Stomach (tissue), 9 donors: ENCODE measurements around the gene TTC28. TPM values are rescaled to one million over a fixed set of nuclear protein-coding genes. Genes with fewer than 3 reads are reported as not detected.

Source experiments
- DNase-seq, 2 donors: peaks; one replicate each; pipeline versions ENCODE4 v3.0.0 to v3.0.0-alpha.2; 2013 to 2019
- H3K27ac ChIP-seq, 5 donors: fragments of 200-600 bp in 4 of 5; sonication (generic) in 4 of 5; one replicate each; pipeline ENCODE4 v1.5.1; 2013 to 2019; ENCODE audit warnings: mild to moderate bottlenecking in 1 of 5, moderate library complexity in 1 of 5
- H3K27me3 ChIP-seq, 3 donors: fragments of 200-600 bp; sonication (generic); one replicate each; pipeline ENCODE4 v1.5.1; 2017 to 2019; ENCODE audit warnings: mixed run types in 1 of 3
- H3K36me3 ChIP-seq, 4 donors: fragments of 200-600 bp; sonication (generic); 1 replicate in 3 of 4; 2 replicates in 1 of 4; pipeline ENCODE4 v1.5.1; 2016 to 2019
- H3K4me1 ChIP-seq, 4 donors: fragments of 200-600 bp; sonication (generic); one replicate each; pipeline ENCODE4 v1.5.1; 2016 to 2019
- H3K4me3 ChIP-seq, 4 donors: fragments of 200-600 bp; sonication (generic) in 3 of 4; one replicate each; pipeline ENCODE4 v1.5.1; 2016 to 2019; ENCODE audit warnings: mild to moderate bottlenecking in 1 of 4
- H3K9me3 ChIP-seq, 4 donors: fragments of 200-600 bp; sonication (generic); one replicate each; pipeline ENCODE4 v1.5.1; 2016 to 2019
- CTCF ChIP-seq, 7 experiments: fragments of 450-650 bp in 4 of 7; fragments of 200-600 bp in 3 of 7; sonication (generic) in 3 of 7; IDR thresholded peaks; one replicate each; pipeline ENCODE4 v1.5.1; 2016 to 2019; ENCODE audit warnings: antibody characterized with exemption in 7 of 7, control low read depth in 2 of 7, mild to moderate bottlenecking in 1 of 7
- EP300 ChIP-seq: sonication (generic); formaldehyde crosslinking; IDR thresholded peaks from one replicate; pipeline ENCODE4 v1.6.1; 2017; ENCODE audit warnings: antibody characterized with exemption
- POLR2A ChIP-seq, 4 donors: fragments of 450-650 bp; IDR thresholded peaks; one replicate each; pipeline ENCODE4 v1.6.1; 2016; ENCODE audit warnings: antibody characterized with exemption in 4 of 4, control low read depth in 2 of 4, mild to moderate bottlenecking in 1 of 4, moderate library complexity in 1 of 4
- POLR2AphosphoS5 ChIP-seq, 3 donors: sonication (generic); formaldehyde crosslinking; IDR thresholded peaks; one replicate each; pipeline ENCODE4 v1.6.1; 2016; ENCODE audit warnings: antibody characterized with exemption in 3 of 3
- WGBS, 5 donors: extraction: QIAGEN DNeasy Blood & Tissue Kit in 3 of 5; methylation state at CpG; one replicate each; pipeline versions ENCODE4 v1.1.5 to v1.1.7; 2013 to 2018; 5-methylcytosine and 5-hydroxymethylcytosine counted together
- intact Hi-C: fragments of 100-400 bp; cut with DNase I; formaldehyde crosslinking; loops from one replicate; pipeline ENCODE4 v1.15.1; 2023; ENCODE audit warnings: low total_unique reads
- polyA plus RNA-seq, 3 donors: library from polyadenylated mRNA; stranded (reverse); fragments of 200-250 nt; gene quantifications; one replicate each; pipeline ENCODE4 v1.2.3, GENCODE V29; 2013
- total RNA-seq, 5 donors: library from RNA; depleted of rRNA; stranded (reverse); fragments of >200 nt; gene quantifications; one replicate each; pipeline versions ENCODE4 v1.1.0 to v1.2.3, GENCODE V29; 2014 to 2016
- donor health status: healthy with polysubstance abuse.
- donor health status: Bipolar disorder and iron deficiency.
- donor health status: healthy.

TTC28 gene
- total and polyA plus RNA-seq, 8 donors = 1.7 to 53.4 (median 24.6) TPM

- Histone ChIP-seq H3K27me3 (no peaks in the 10 kb centered on the region), H3K9me3 (no peaks in the 10 kb centered on the region), H3K36me3 (no peaks in the 10 kb centered on the region), H3K4me3 (no peak overlapping the region), H3K27ac (no peak overlapping the region), H3K4me1 (no peaks in the 10 kb centered on the region)
- 50 to 78% (median 71%) methylated on average over 2 of the region's 2 CpGs for WGBS, 5 donors
- intact Hi-C loops = no loop called here
- no peak for DNase-seq
- no peak for TF ChIP-seq EP300
- TF ChIP-seq POLR2AphosphoS5 (IDR thresholded peaks at IDR 0.05) = no peak
- TF ChIP-seq CTCF (IDR thresholded peaks at IDR 0.05) = no peak
- TF ChIP-seq POLR2A (IDR thresholded peaks at IDR 0.05) = no peak
Measured at GRCh38 chr22:28481725-28482124, 197.9 kb downstream of the TTC28 start.

GRCh38 chr22:28480000-28480715 lies 199.5 kb downstream of the TTC28 start:
- intact Hi-C loops = no loop called here
- H3K27me3 ChIP-seq = no peaks in the 10 kb centered on the region
- peak in 1 of 2 donors; percentile 29 for DNase-seq
- H3K27ac ChIP-seq = no peak overlapping the region
- no peaks in the 10 kb centered on the region for H3K36me3 ChIP-seq
- H3K4me3 ChIP-seq = no peak overlapping the region
- TF ChIP-seq POLR2AphosphoS5 (IDR thresholded peaks at IDR 0.05) (no peak), EP300 (no peak), POLR2A (IDR thresholded peaks at IDR 0.05) (no peak), CTCF (IDR thresholded peaks at IDR 0.05) (no peak)
- 59 to 74% (median 70%) methylated on average over 3 of the region's 3 CpGs for WGBS, 5 donors
- H3K4me1 ChIP-seq = no peaks in the 10 kb centered on the region
- no peaks in the 10 kb centered on the region for H3K9me3 ChIP-seq

- Histone ChIP-seq H3K4me1 (no peaks in the 10 kb centered on the region), H3K27ac (no peak overlapping the region), H3K36me3 (no peaks in the 10 kb centered on the region), H3K9me3 (no peaks in the 10 kb centered on the region), H3K27me3 (no peaks in the 10 kb centered on the region), H3K4me3 (no peak overlapping the region)
- TF ChIP-seq EP300 (no peak), CTCF (IDR thresholded peaks at IDR 0.05) (no peak), POLR2A (IDR thresholded peaks at IDR 0.05) (no peak), POLR2AphosphoS5 (IDR thresholded peaks at IDR 0.05) (no peak)
- no peak for DNase-seq
- intact Hi-C loops = no loop called here
Measured at GRCh38 chr22:28478564-28478963, 201.1 kb downstream of the TTC28 start.

GRCh38 chr22:28477556-28477955 lies 202.1 kb downstream of the TTC28 start:
- intact Hi-C loops = no loop called here
- Histone ChIP-seq H3K4me3 (no peak overlapping the region), H3K9me3 (no peaks in the 10 kb centered on the region), H3K36me3 (no peaks in the 10 kb centered on the region), H3K4me1 (no peaks in the 10 kb centered on the region), H3K27me3 (no peaks in the 10 kb centered on the region), H3K27ac (no peak overlapping the region)
- DNase-seq = no peak
- TF ChIP-seq POLR2A (IDR thresholded peaks at IDR 0.05) (no peak), CTCF (IDR thresholded peaks at IDR 0.05) (no peak), POLR2AphosphoS5 (IDR thresholded peaks at IDR 0.05) (no peak), EP300 (no peak)
- 78 to 91% (median 85%) methylated on average over 1 of the region's 1 CpG for WGBS, 5 donors
